HG02943 (cell line): ENCODE measurements around the gene GIGYF2.

Experiments used
- ATAC-seq: cut with Tn5 transposase; IDR thresholded peaks from one replicate; pipeline ENCODE4 v1.9.1; 2021; ENCODE audit warnings: mild to moderate bottlenecking, low read depth, moderate library complexity; ENCODE audit not compliant: unreplicated experiment

Gene GIGYF2

DNA sequence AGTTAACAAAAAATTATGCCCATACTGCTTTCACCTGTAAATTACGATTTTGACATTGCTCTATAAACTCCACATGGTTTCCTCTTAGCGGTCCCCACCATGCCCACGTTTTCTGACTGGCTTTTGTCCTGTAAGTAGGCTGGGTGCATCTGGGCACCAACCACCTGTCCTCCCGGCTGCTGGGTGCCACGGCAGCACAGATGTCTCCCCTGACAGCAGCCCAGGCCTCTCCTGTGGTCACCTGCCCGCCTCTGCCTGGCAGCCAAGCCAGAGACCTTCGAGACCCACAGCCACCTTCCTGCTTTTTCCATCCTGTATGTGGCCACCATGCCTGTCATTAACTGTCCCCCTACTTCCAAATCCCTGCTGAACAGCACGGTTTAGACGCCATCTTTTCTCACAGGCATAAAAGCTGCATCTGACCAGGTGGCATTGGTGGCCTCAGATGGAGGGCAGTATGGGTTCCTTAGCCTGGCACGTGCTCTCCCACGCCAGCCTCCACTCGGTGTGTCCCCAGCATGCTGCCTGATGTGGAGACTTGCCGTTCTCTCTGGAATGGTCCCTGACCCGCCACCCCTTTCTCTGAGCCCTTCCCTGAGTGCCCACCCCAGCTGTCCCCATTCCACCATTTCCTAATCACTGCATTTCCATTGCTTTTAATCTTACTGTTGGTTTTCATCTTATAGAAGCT is 191.9 kb downstream of the GIGYF2 start:
- no peak for ATAC-seq

DNA sequence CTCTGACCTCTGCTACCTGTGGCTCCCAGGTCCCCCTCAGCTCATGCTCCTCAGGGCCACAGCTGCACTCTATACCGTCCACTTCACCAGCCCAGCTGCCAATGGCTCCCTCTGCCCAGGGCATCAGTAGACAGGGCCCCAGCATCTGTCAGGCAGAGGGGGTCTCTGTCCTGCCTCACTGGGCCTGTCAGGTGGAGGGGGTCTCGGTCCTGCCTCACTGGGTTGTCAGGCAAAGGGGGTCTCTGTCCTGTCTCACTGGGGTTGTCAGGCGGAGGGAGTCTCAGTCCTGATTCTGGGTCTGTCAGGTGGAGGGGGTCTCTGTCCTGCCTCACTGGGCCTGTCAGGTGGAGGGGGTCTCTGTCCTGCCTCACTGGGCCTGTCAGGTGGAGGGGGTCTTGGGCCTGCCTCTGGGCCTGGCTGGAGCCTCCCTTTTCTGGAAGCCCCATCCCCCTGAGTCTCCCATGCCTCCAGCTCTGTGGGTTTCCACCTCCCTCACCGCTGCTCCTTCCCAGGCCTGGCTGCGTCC is 192.8 kb downstream of the GIGYF2 start:
- no peak for ATAC-seq

- no peak for ATAC-seq
Measured at GRCh38 chr2:232890536-232890895, 193.4 kb downstream of the GIGYF2 start.

GRCh38 chr2:232890896-232891601 is 193.9 kb downstream of the GIGYF2 start:
- no peak for ATAC-seq

DNA sequence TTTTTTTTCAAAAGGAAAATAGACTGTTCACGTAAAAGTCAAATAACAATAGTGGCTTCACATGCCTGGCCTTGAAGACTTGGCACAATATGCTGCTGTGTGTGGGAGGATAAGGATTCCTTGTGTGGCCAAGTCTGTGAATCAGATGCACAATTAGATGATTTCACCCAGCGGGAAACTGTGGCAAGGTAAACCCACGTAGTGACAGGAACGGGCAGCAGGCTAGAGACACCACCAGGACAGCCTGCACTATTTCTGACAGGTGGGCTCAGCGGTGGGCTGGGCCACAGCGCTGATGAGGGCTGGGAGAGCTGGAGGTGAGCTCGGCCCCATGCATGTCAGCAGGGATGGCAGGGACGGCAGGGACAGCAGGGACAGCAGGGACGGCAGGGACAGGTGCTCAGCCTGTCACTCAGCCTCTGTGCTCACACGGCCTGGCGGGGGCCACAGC is 194.5 kb downstream of the GIGYF2 start:
- ATAC-seq: no peak

DNA sequence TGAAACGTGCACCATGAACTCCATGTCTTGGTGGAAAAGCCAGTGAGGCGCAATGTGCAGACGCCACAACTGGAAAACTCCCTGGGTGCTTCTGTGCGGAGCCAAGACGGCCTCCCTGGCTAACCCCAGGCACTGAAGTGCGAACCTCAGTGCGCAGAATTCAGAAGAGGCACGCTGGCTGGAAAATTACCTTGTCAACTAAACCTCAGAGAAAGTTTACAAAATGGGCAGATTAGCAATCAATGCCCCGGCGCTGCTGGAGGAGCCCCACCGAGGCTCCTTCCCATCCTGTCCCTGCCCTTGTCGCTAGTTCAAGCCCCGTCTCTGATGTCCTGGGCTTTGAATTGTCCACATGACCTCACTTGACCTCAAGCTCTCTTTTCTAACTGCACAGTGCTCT is 195.1 kb downstream of the GIGYF2 start:
- no peak for ATAC-seq

GRCh38 chr2:232892843-232893242 is 195.7 kb downstream of the GIGYF2 start:
- ATAC-seq: no peak

GRCh38 chr2:232893834-232894233 is 196.7 kb downstream of the GIGYF2 start:
- ATAC-seq: no peak

DNA sequence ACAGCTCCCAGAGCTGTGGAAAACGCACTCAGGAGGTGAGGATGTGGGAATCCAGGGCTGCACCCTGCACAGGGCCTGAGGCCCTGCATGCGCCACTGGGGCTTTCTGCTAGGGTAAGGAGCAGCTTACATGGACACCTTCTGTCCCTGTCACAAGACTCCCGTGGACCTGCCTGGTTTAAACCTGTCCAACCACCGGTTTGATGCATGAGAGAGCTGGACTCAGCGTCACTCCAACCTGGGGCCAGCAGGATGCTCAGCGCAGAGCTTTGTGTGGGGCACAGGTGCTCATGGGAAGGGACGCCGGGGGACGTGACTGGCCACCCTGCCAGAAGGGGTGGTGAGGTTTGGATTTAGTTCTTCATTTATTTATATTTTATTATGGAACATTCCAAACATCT is 197.1 kb downstream of the GIGYF2 start:
- no peak for ATAC-seq

GRCh38 chr2:232894746-232895145 is 197.6 kb downstream of the GIGYF2 start:
- no peak for ATAC-seq

DNA sequence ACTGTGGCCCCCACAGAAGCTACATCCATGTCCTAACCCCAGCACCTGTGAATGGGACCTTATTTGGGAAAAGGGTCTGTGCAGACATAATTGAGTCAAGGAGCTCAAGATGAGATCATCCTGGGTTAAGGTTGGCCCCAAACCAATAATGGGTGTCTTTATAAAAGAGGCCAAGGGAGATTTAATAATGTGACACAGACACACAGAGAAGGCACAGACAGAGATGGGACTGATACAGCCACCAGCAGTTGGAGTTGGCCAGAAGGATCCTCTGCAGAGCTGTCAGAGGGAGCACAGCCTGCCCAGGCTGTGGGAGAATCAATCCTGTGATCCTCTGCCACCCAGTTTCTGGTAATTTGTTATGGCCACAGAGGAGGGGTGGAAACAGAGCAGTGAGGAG is 199.0 kb downstream of the GIGYF2 start:
- ATAC-seq: no peak

GRCh38 chr2:232896720-232897597 is 199.8 kb downstream of the GIGYF2 start:
- ATAC-seq: no peak

DNA sequence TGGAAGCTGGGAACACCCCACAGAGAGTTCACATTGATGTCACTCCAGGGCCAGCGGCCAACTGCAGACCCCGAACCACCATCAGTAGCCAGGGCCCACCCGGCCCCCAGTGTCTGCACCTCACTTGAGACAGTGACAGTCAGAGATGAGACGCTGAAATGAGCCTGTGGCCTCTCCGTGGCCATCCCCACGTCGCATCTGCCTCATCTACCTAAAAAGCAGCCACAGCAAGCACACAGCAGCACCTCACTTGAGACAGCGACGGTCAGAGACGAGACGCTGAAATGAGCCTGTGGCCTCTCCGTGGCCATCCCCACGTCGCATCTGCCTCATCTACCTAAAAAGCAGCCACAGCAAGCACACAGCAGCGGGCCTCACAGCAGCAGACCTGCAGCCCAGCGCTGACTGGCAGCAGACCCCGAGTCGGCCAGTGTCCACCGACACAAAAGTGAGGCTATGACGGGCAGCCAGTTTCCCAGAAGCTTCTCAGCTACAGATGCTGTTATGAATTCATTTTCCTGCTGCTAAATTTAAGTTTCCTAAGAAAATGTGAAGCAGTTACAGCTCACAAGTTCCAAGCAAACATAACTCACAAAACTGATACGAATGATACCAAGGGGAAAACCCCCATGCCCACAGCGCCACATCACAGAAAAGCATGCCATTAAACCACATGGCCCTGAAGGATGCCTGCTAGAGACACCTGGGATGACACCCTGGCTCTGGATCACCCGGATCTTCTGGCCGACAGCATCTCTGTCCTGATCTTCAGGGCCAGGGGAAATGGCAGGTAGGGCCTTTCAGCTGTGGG is 200.7 kb downstream of the GIGYF2 start:
- ATAC-seq: no peak

GRCh38 chr2:232898592-232899543 is 201.7 kb downstream of the GIGYF2 start:
- no peak for ATAC-seq

GRCh38 chr2:232900811-232901735 is 203.9 kb downstream of the GIGYF2 start:
- no peak for ATAC-seq

GRCh38 chr2:232901736-232902578 is 204.8 kb downstream of the GIGYF2 start:
- ATAC-seq: no peak

- no peak for ATAC-seq
Measured at GRCh38 chr2:232903989-232904388, 206.9 kb downstream of the GIGYF2 start.
